OCI-LY3 (cell line): ENCODE data around the gene ATP2B1.

ENCODE experiments used
- EZH2phosphoT487 ChIP-seq: fragments of 200-600 bp; shearing (Covaris generic); IDR thresholded peaks from 2 replicates; pipeline ENCODE4 v1.6.1; 2018; ENCODE audit warnings: antibody characterized with exemption, mixed run types, low read depth
- TF ChIP-seq, protein P1 (sequence below): fragments of 200-600, 300-600 bp; sonication (generic); IDR thresholded peaks from 2 replicates; pipeline ENCODE4 v1.5.1; 2014; ENCODE audit warnings: antibody characterized with exemption, low read length, low read depth

DNA sequence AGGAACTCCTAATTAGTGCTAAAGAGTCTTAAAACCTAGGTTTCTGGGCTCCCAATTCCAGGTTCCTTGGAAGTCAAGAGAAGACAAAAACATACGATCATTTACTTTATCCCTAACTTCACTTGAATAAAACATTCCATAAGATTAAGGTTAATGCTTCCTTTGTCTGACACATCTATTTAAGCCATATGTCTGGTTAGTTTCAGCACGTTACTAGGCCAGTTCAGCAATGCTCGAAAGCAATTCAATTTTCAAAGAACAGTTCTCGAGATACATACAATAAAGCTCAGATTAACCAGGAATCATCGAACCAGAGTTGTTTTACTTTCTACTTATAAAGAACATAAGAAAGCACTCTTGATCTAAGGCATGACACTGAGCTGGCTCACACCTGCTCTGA is 114.8 kb downstream of the ATP2B1 start:
- TF ChIP-seq, protein P1, sequence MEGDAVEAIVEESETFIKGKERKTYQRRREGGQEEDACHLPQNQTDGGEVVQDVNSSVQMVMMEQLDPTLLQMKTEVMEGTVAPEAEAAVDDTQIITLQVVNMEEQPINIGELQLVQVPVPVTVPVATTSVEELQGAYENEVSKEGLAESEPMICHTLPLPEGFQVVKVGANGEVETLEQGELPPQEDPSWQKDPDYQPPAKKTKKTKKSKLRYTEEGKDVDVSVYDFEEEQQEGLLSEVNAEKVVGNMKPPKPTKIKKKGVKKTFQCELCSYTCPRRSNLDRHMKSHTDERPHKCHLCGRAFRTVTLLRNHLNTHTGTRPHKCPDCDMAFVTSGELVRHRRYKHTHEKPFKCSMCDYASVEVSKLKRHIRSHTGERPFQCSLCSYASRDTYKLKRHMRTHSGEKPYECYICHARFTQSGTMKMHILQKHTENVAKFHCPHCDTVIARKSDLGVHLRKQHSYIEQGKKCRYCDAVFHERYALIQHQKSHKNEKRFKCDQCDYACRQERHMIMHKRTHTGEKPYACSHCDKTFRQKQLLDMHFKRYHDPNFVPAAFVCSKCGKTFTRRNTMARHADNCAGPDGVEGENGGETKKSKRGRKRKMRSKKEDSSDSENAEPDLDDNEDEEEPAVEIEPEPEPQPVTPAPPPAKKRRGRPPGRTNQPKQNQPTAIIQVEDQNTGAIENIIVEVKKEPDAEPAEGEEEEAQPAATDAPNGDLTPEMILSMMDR = no peak
- no peak for TF ChIP-seq EZH2phosphoT487
